Cardiac fibroblast (primary cell): ENCODE data around the gene CDKN1C.

Source experiments
- DNase-seq, 2 donors: peaks; one replicate each; pipeline versions ENCODE4 v3.0.0 to v3.0.0-alpha.2; 2010; ENCODE audit warnings: low read depth in 2 of 2
- H3K4me3 ChIP-seq, 2 donors: replicated peaks in 1 of 2; 1 replicate in 1 of 2; 2 replicates in 1 of 2; pipeline ENCODE4 v1.5.1; 2011; ENCODE audit warnings: low read depth in 2 of 2, low read length in 2 of 2, mild to moderate bottlenecking in 2 of 2, moderate library complexity in 1 of 2
- CTCF ChIP-seq: IDR thresholded peaks from one replicate; pipeline ENCODE4 v1.5.1; 2011; ENCODE audit warnings: low read depth, mild to moderate bottlenecking, low read length, inconsistent platforms

The CDKN1C gene

GRCh38 chr11:2844996-2845395 lies 40.6 kb downstream of the CDKN1C start:
- H3K4me3 ChIP-seq = no peak overlapping the region
- DNase-seq = no peak
- TF ChIP-seq CTCF = no peak

DNA sequence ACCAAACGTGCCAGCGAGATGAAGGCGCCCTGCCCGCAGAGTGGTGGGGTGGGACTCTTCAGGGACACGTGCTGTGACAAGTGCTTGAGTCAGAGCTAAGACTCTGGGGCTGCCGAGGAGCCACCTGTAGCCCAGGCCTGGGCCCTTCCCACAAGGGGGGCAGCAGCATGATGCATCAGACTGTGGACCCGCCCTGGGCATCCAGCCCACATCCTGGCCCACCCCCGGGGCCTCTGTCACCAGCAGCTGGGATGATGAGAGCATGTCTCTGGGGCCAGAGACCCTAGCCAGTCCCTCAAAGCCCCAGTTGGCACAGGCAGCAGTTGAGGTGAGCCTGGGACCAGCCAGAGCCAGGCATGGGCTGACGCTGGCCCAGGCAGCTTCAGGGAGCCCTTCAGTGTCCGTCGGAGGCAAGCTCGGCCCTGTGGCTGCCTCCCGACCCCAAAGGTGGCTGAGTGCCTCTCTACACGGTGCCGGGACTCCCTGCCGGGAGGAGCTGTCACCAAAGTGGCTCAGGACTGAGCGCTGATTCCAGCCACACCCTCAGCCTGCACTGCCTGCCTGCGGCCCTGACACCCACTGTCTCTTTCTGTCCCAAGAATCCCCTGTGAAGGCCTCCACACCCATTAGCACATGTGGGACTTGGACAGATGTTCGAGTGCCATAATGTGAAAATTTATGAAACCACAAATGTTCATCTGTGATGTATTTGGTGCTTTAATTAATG lies 41.3 kb downstream of the CDKN1C start:
- no peak overlapping the region for H3K4me3 ChIP-seq
- DNase-seq = no peak
- TF ChIP-seq CTCF = no peak

DNA sequence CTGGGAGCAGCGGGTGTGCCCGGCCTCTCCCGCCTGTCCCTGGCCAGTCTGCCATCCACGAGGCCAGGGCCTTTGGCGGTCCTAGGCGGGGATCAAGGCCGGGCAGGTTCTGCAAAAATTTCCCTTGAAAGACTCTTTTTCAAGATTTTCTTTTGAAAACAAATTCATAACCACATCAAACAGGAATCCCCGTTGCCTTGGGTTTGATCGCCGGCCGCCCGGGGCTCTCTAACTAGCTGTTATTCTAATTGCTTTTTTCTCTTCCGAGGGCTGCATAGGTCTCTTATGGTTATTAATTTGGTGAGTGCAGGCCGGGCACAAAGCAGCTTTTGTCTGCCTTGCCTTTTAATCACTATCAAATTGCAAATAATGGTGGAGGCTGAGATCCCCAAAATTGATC lies 42.0 kb downstream of the CDKN1C start:
- no peak for DNase-seq
- no peak for TF ChIP-seq CTCF
- no peak overlapping the region for H3K4me3 ChIP-seq

DNA sequence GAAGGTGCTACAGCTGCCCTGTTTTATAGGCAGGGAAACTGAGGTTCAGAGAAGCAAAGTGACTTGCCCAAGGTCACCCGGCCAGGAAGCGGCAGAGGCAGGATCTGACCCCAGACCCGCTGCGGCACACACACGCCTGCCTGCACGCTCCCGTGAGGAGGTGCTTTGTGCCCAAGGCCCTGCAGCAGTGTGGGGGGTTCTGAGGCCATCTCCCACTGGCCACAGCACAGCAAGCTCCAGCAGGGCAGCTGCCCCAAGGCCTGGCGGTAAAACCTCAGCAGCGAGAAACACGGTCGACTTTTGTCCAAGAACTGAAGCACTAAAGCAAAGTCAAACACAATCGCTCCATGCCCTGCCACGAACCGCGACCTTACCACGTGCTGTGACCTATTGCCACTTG lies 42.7 kb downstream of the CDKN1C start:
- no peak for DNase-seq
- TF ChIP-seq CTCF = no peak
- no peak overlapping the region for H3K4me3 ChIP-seq

GRCh38 chr11:2841411-2842190 lies 44.0 kb downstream of the CDKN1C start:
- H3K4me3 ChIP-seq = no peak overlapping the region
- no peak for DNase-seq
- no peak for TF ChIP-seq CTCF

- H3K4me3 ChIP-seq = no peak overlapping the region
- DNase-seq = no peak
- no peak for TF ChIP-seq CTCF
Measured at GRCh38 chr11:2839395-2839943, 46.1 kb downstream of the CDKN1C start.
